Keratinocyte (primary cell): Measurements from ENCODE around the gene CDC42EP1.

Source experiments
- CTCF ChIP-seq, 3 experiments: IDR thresholded peaks in 1 of 3; conservative IDR thresholded peaks in 1 of 3; optimal IDR thresholded peaks in 1 of 3; 2 replicates in 2 of 3; 3 replicates in 1 of 3; pipeline versions ENCODE3 to v1.5.1; 2011; ENCODE audit warnings: low read length in 3 of 3, mild to moderate bottlenecking in 3 of 3, moderate library complexity in 2 of 3, control low read depth in 1 of 3, inconsistent platforms in 1 of 3; ENCODE audit not compliant: insufficient read depth in 2 of 3; ENCODE audit errors: extremely low read depth in 1 of 3
- EZH2 ChIP-seq: IDR thresholded peaks from one replicate; pipeline ENCODE4 v1.6.1; 2012; ENCODE audit warnings: inconsistent platforms, mild to moderate bottlenecking, low read length, moderate library complexity

DNA sequence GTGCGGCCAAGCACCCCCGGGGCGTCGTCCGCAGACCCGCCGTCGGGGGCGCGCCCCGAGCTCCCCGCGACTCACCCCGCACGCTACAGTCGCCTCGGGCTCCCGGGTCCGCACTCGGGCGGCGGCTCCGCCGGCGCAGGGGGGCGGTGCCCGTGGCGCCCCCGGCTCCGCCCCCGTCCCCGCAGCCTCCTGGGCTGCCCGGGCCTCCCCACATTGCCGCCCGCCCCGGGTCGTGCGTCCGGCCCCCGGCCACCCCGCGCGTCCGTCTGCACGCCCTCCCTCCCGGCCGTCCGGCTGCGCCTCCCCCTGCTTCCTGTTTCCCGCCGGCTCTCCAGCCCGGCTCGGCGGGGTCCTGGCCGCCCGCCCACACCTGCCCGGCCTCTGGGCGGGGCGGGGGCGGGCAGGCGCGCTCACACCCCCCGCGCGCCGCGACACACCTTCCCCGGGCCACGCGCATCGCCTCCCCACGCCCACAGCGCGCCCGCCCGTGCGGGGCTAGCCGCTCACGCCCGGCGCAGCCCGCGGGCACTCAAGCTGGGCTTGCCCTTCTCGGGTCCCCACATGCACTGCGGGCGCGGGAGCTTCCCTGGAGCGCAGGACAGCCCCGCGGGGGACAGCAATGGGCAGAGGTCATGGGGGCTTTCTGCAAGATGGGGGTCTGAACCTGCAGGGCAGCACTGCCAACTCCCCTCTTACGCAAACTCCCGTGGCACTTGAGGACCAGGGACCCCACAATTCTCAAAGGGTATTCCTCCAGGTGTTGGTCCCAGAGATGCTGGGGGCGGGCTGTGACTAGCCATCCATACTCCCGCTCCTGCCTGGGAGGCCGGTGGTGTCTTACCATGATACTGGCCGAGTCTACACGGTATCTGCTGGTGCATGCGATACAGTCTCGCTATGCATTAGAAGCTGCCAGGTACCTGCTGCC, 40.7 kb upstream of the CDC42EP1 start, which contains the start of gene CARD10:
- no peak for TF ChIP-seq CTCF (optimal IDR thresholded peaks at IDR 0.05 in 1 of 3, IDR thresholded peaks at IDR 0.05 in 1 of 3, conservative IDR thresholded peaks at IDR 0.05 in 1 of 3; ENCODE audit: extremely low read depth in 1 of 3, insufficient read depth in 2 of 3, low read length in 3 of 3)
- no peak for TF ChIP-seq EZH2
